RWPE2 (cell line): Measurements from ENCODE around the gene GPC5.

Experiments used
- ATAC-seq: fragments of 200-7000 bp; cut with Tn5 transposase; 3 replicates; pipeline ENCODE4 v1.9.1; 2021; ENCODE audit warnings: low read depth
- DNase-seq: peaks from one replicate; pipeline ENCODE4 v3.0.0-alpha.2; 2020; ENCODE audit warnings: low spot score
- H3K27ac ChIP-seq: fragments of 450-650 bp; 2 replicates; pipeline ENCODE4 v1.5.1; 2017; ENCODE audit warnings: mild to moderate bottlenecking; ENCODE audit not compliant: poor library complexity, severe bottlenecking
- H3K27me3 ChIP-seq: fragments of 250-450 bp; sonication (Bioruptor Pico); 2 replicates; pipeline ENCODE4 v1.5.1; 2021; ENCODE audit warnings: mild to moderate bottlenecking, moderate library complexity; ENCODE audit not compliant: insufficient read depth, poor library complexity, severe bottlenecking
- H3K36me3 ChIP-seq: fragments of 250-450 bp; sonication (Bioruptor Pico); 2 replicates; pipeline ENCODE4 v1.5.1; 2020; ENCODE audit warnings: low read depth, mild to moderate bottlenecking, moderate library complexity
- H3K4me1 ChIP-seq: fragments of 250-450 bp; sonication (Bioruptor Pico); 2 replicates; pipeline ENCODE4 v1.5.1; 2021; ENCODE audit warnings: mild to moderate bottlenecking, moderate library complexity; ENCODE audit not compliant: insufficient read depth, poor library complexity, severe bottlenecking
- H3K4me3 ChIP-seq: fragments of 250-450 bp; sonication (Bioruptor Pico); 2 replicates; pipeline ENCODE4 v1.5.1; 2021; ENCODE audit warnings: mild to moderate bottlenecking, moderate library complexity; ENCODE audit not compliant: severe bottlenecking
- H3K9me3 ChIP-seq: fragments of 250-450 bp; sonication (Bioruptor Pico); 2 replicates; pipeline ENCODE4 v1.5.1; 2021; ENCODE audit warnings: mild to moderate bottlenecking, moderate library complexity; ENCODE audit not compliant: severe bottlenecking
- CTCF ChIP-seq: fragments of 450-650 bp; IDR thresholded peaks from one replicate; pipeline ENCODE4 v1.5.1; 2017; ENCODE audit warnings: mild to moderate bottlenecking, moderate library complexity; ENCODE audit not compliant: poor library complexity, severe bottlenecking

Gene GPC5

GRCh38 chr13:91767651-91768050 is 369.2 kb downstream of the GPC5 start:
- Histone ChIP-seq H3K4me1 (no peaks in the 10 kb centered on the region), H3K27ac (no peak overlapping the region), H3K36me3 (no peaks in the 10 kb centered on the region), H3K4me3 (no peak overlapping the region), H3K9me3 (no peaks in the 10 kb centered on the region), H3K27me3 (no peaks in the 10 kb centered on the region)
- no peak for DNase-seq
- TF ChIP-seq CTCF, result no peak
- no peak for ATAC-seq

GRCh38 chr13:91768746-91769145 is 370.3 kb downstream of the GPC5 start:
- H3K9me3 ChIP-seq, result no peaks in the 10 kb centered on the region
- no peak overlapping the region for H3K4me3 ChIP-seq
- no peaks in the 10 kb centered on the region for H3K27me3 ChIP-seq
- TF ChIP-seq CTCF, result no peak
- H3K4me1 ChIP-seq, result no peaks in the 10 kb centered on the region
- ATAC-seq (no peak), DNase-seq (no peak)
- H3K27ac ChIP-seq, result no peak overlapping the region
- H3K36me3 ChIP-seq, result no peaks in the 10 kb centered on the region

GRCh38 chr13:91771229-91771628 is 372.8 kb downstream of the GPC5 start:
- Histone ChIP-seq H3K27ac (no peak overlapping the region), H3K4me1 (no peaks in the 10 kb centered on the region), H3K27me3 (no peaks in the 10 kb centered on the region), H3K36me3 (no peaks in the 10 kb centered on the region), H3K4me3 (no peak overlapping the region), H3K9me3 (peaks cover 1% of the 10 kb centered on the region)
- ATAC-seq (no peak), DNase-seq (no peak)
- TF ChIP-seq CTCF, result no peak

- no peaks in the 10 kb centered on the region for H3K4me1 ChIP-seq
- H3K27ac ChIP-seq, result no peak overlapping the region
- H3K27me3 ChIP-seq, result no peaks in the 10 kb centered on the region
- ATAC-seq (no peak), DNase-seq (no peak)
- no peak for TF ChIP-seq CTCF
- H3K9me3 ChIP-seq, result peaks cover 3% of the 10 kb centered on the region
- H3K4me3 ChIP-seq, result no peak overlapping the region
- no peaks in the 10 kb centered on the region for H3K36me3 ChIP-seq
These were observed 375.3 kb downstream of the GPC5 start for GRCh38 chr13:91773591-91774227.

- no peaks in the 10 kb centered on the region for H3K27me3 ChIP-seq
- ATAC-seq, result no peak
- no peak for TF ChIP-seq CTCF
- peaks cover 3% of the 10 kb centered on the region for H3K9me3 ChIP-seq
- no peaks in the 10 kb centered on the region for H3K4me1 ChIP-seq
- DNase-seq, result no peak
- H3K36me3 ChIP-seq, result no peaks in the 10 kb centered on the region
- no peak overlapping the region for H3K4me3 ChIP-seq
- H3K27ac ChIP-seq, result no peak overlapping the region
These were observed 376.0 kb downstream of the GPC5 start for GRCh38 chr13:91774397-91774796.
